Bronchial epithelial cell (primary cell): ENCODE data around the gene RBMS1. TPM values are rescaled to one million over a fixed set of nuclear protein-coding genes. Genes with fewer than 3 reads are reported as not detected.

ENCODE experiments used
- DNase-seq: peaks from one replicate; pipeline ENCODE4 v3.0.0-alpha.2; 2010; ENCODE audit warnings: low read depth
- FAIRE-seq: peaks from 2 replicates; lab custom pipeline; 2011; peaks lifted over from hg19 to GRCh38; lab: Jason Lieb, UNC
- H3K27me3 ChIP-seq: 2 replicates; pipeline ENCODE4 v1.5.1; 2011; ENCODE audit warnings: low read length; ENCODE audit not compliant: control insufficient read depth, insufficient read depth
- H3K36me3 ChIP-seq: 2 replicates; pipeline ENCODE4 v1.5.1; 2011; ENCODE audit warnings: low read length; ENCODE audit not compliant: control insufficient read depth, insufficient read depth
- H3K4me3 ChIP-seq: 2 replicates; pipeline ENCODE4 v1.5.1; 2011; ENCODE audit warnings: mild to moderate bottlenecking, low read depth, low read length, control low read depth
- CTCF ChIP-seq: IDR thresholded peaks from 2 replicates; pipeline ENCODE4 v1.5.1; 2011; ENCODE audit warnings: mild to moderate bottlenecking, moderate library complexity, low read length, control low read depth, inconsistent platforms; ENCODE audit not compliant: insufficient read depth, severe bottlenecking
- total RNA-seq: library from RNA; depleted of rRNA; stranded (reverse); fragments of >200 nt; gene quantifications from 2 replicates; pipeline ENCODE4 v1.2.1, GENCODE V29; 2014

Gene RBMS1
- total RNA-seq, 1 donor from 2014 or later = 30.0 TPM

GRCh38 chr2:160509016-160509415, 15.4 kb upstream of the RBMS1 start:
- no peak for TF ChIP-seq CTCF
- no peaks in the 10 kb centered on the region for H3K27me3 ChIP-seq
- no peaks in the 10 kb centered on the region for H3K36me3 ChIP-seq
- no peak overlapping the region for H3K4me3 ChIP-seq
- FAIRE-seq = no peak
- DNase-seq = no peak

DNA sequence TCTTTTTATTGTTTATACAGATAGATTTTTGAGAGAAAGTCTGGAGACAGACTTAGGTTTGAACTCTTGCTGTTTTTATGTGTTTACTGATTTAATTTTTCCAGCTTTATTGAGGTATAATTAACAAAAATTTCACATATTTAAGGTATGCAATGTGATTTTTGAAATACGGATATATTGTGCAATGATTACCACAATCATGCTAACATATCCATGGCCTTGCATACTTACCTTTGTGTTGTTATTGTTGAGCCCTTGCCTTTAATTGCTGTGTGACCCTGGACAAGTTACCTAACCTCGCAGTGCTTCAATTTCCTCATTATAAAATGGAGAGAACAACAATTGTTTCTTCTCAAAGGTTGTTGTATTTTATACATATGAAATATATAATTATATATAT, 13.9 kb upstream of the RBMS1 start:
- no peaks in the 10 kb centered on the region for H3K27me3 ChIP-seq
- FAIRE-seq (no peak), DNase-seq (no peak)
- TF ChIP-seq CTCF = no peak
- H3K36me3 ChIP-seq = no peaks in the 10 kb centered on the region
- H3K4me3 ChIP-seq = no peak overlapping the region

GRCh38 chr2:160507046-160507407, 13.4 kb upstream of the RBMS1 start:
- FAIRE-seq (no peak), DNase-seq (no peak)
- H3K36me3 ChIP-seq = no peaks in the 10 kb centered on the region
- no peak overlapping the region for H3K4me3 ChIP-seq
- no peak for TF ChIP-seq CTCF
- no peaks in the 10 kb centered on the region for H3K27me3 ChIP-seq

- no peak overlapping the region for H3K4me3 ChIP-seq
- TF ChIP-seq CTCF = no peak
- no peaks in the 10 kb centered on the region for H3K27me3 ChIP-seq
- no peaks in the 10 kb centered on the region for H3K36me3 ChIP-seq
- no peak for DNase-seq
- no peak for FAIRE-seq
These were observed 12.9 kb upstream of the RBMS1 start for GRCh38 chr2:160506371-160507045.

DNA sequence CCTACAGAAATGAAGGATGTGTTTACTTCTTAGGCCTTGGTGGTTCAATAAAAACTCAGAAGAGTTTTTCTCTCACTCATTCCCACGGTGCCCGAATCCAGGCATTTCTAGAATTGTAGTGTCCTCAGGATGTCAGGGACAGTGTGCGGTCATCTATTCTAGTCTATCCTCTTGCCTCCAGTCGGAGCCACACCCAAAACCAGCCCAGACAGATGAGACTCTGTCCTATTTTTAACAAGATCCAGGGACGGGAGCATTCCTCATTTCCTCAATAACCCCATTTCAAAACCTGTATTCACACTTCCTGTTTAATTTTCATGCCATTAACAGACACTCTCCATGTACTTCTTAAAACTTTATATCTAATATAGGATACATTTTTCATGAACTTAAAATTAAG, 11.6 kb upstream of the RBMS1 start:
- FAIRE-seq (no peak), DNase-seq (no peak)
- H3K4me3 ChIP-seq = no peak overlapping the region

More for the DNA sequence above, 11.6 kb upstream of the RBMS1 start:
- no peak for TF ChIP-seq CTCF
- no peaks in the 10 kb centered on the region for H3K27me3 ChIP-seq
- no peaks in the 10 kb centered on the region for H3K36me3 ChIP-seq
